Activated T-cell treated with anti-CD3 and anti-CD28 coated beads, Interleukin-2, amount 50 U/mL, for 4 hours (primary cell): ENCODE measurements around the gene C2CD4C. TPM values are rescaled to one million over a fixed set of nuclear protein-coding genes. Genes with fewer than 3 reads are reported as not detected.
"Not testable (repeated sequence)": the region's sequence is repeated elsewhere in the genome, so short reads cannot be mapped to it uniquely, and the experiment has no call there.

Source experiments
- ATAC-seq, 2 donors: fragments of 200-7000 bp; cut with Tn5 transposase; one replicate each; pipeline ENCODE4 v1.10.0; 2021
- DNase-seq: peaks from one replicate; pipeline ENCODE4 v3.0.0-alpha.2; 2020
- H3K27me3 Mint-ChIP-seq: one replicate; pipeline ENCODE4 v1.8.0; 2021; ENCODE audit warnings: low read depth, mixed read lengths
- H3K36me3 Mint-ChIP-seq: one replicate; pipeline ENCODE4 v1.8.0; 2022; ENCODE audit warnings: mixed read lengths; ENCODE audit not compliant: insufficient read depth
- H3K4me1 Mint-ChIP-seq: one replicate; pipeline ENCODE4 v1.8.0; 2021; ENCODE audit warnings: low read depth, mixed read lengths
- H3K4me3 Mint-ChIP-seq: one replicate; pipeline ENCODE4 v1.8.0; 2021; ENCODE audit warnings: mild to moderate bottlenecking, moderate library complexity, mixed read lengths
- H3K9me3 Mint-ChIP-seq: one replicate; pipeline ENCODE4 v1.8.0; 2021; ENCODE audit warnings: mixed read lengths
- total RNA-seq, 3 donors: library from RNA; stranded (reverse); gene quantifications; one replicate each; pipeline ENCODE4 v1.2.1, GENCODE V29; 2021

The C2CD4C gene
- total RNA-seq, 3 donors from 2014 or later = 0.11 to 0.14 TPM; not detected in 1

DNA sequence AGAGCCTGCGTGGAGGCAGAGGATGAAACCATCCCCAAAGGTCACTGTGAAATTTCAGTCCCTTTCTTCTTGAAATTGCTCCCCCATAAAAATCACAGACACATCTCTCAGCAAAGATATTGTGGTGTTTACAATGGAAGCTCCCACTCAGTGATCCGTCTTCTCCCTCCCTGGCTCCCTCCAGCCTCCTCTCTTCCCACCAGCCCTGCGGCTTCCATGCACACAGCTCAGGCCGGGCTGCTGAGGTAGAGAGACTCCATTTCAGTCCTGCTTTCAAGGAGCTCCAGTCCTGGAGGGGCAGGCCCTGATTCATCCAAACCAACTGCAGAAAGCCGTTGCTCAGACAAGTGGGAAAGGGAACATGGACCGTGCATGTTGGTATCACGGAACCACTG is 40.3 kb downstream of the C2CD4C start:
- no peak for DNase-seq
- Mint-ChIP-seq H3K27me3 (peaks cover 51% of the 10 kb centered on the region), H3K4me1 (no peaks in the 10 kb centered on the region), H3K4me3 (no peak overlapping the region), H3K36me3 (no peaks in the 10 kb centered on the region), H3K9me3 (no peaks in the 10 kb centered on the region)
- ATAC-seq = no peak

DNA sequence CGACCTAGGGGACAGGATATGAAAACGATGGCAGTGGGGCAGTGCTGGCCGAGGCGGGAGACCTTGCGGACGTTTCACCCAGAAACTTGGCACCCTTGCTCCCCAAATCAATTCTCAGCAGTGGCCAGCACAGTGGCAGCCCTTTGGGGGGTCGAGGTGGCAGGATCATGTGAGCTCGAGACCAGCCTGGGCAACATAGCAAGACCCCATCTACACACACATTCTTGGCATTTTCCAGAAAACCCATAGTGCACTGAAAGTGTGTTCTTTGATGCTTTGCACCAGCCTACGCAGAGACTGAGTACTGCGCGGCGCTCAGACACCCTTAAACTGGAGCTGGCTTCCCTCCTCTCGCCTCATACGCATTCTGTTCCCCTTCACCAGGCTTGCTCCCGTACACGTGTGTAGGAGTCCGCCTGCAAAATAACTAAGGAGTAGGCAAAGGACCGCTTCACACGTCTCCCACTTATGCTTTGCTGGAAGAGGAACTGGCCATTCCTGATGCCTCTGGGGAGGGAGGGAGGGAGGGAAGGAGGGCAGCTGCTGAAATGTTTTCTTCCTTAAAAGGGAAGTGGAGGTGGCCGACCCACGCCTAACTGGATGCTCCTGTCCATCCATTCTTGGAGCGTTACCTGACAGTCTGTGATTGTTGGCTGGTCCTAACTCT is 40.9 kb downstream of the C2CD4C start:
- Mint-ChIP-seq H3K9me3 (no peaks in the 10 kb centered on the region), H3K4me1 (no peaks in the 10 kb centered on the region), H3K4me3 (no peak overlapping the region), H3K36me3 (no peaks in the 10 kb centered on the region), H3K27me3 (peaks cover 50% of the 10 kb centered on the region)
- DNase-seq (no peak), ATAC-seq (no peak)

DNA sequence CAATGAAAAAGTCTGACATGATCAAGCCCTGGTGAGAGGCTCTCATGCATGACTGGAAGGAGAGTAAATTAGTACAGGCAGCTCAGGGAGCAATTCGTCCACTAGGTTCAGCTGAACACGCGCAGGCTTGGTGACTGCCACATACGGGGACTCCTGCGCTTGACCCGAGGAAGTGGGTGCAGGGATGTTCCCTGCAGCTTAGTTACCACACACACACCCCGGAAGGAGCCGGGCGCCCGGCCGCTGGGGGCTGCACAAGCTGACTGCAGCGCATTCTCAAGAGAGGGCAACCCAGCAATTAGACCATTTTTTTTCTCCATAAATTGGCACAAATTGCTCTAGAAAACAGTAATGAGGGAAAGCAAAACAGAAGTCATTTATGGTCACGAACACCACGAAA is 41.4 kb downstream of the C2CD4C start:
- DNase-seq = no peak
- no peaks in the 10 kb centered on the region for H3K36me3 Mint-ChIP-seq
- H3K4me3 Mint-ChIP-seq = no peak overlapping the region
- H3K4me1 Mint-ChIP-seq = no peaks in the 10 kb centered on the region
- H3K9me3 Mint-ChIP-seq = no peaks in the 10 kb centered on the region
- peaks cover 46% of the 10 kb centered on the region for H3K27me3 Mint-ChIP-seq
- ATAC-seq = no peak

DNA sequence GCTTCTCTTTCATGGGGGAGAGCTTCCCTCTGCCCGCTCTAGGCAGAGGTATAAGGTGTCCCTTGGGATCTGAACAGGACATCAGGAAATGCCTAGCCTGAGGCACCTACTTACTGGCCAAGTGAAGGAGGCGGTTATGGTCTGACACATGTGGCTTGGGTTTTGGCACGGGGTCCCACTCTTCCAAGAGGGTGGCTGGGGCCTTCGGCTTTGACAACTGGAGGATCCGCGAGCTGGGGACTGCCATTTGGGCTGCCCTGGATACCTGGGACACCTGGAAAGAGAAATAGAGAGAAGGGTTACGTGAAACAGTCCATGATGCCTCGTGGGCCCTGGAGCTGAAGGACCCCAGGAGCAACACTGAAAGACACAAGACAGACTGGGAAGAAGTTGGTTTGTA is 42.0 kb downstream of the C2CD4C start:
- H3K9me3 Mint-ChIP-seq = no peaks in the 10 kb centered on the region

DNA sequence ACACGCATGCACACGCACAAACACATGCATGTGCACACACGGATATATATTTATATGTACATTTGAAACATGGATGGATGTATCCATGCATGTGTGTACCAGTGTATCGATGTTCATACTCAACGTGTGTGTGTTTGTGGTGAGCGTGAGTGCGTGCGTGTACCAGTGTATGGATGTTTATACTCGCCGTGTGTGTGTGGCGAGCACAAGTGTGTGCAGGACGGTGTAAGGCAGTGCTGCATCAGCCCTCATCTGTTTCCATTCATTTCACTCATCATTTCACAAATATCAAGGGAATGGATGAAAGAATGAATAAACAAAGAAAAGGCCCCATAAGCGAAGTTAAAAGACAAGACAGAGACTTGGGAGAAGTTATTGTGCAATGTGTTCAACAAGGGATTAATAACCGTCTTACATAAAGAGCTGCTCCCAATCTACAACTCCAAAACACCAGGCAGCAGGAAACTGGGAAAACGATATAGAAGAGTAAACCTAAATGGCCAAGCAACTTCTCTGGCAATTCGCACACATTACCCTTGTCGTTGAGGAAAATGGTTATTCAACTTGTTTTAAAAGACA is 42.7 kb downstream of the C2CD4C start:
- no peaks in the 10 kb centered on the region for H3K4me1 Mint-ChIP-seq
- no peak for ATAC-seq
- H3K4me3 Mint-ChIP-seq = no peak overlapping the region

More for the DNA sequence above, 42.0 kb downstream of the C2CD4C start:
- H3K4me3 Mint-ChIP-seq = no peak overlapping the region
- no peak for DNase-seq
- H3K4me1 Mint-ChIP-seq = no peaks in the 10 kb centered on the region
- peaks cover 40% of the 10 kb centered on the region for H3K27me3 Mint-ChIP-seq
- no peaks in the 10 kb centered on the region for H3K36me3 Mint-ChIP-seq
- ATAC-seq = no peak

DNA sequence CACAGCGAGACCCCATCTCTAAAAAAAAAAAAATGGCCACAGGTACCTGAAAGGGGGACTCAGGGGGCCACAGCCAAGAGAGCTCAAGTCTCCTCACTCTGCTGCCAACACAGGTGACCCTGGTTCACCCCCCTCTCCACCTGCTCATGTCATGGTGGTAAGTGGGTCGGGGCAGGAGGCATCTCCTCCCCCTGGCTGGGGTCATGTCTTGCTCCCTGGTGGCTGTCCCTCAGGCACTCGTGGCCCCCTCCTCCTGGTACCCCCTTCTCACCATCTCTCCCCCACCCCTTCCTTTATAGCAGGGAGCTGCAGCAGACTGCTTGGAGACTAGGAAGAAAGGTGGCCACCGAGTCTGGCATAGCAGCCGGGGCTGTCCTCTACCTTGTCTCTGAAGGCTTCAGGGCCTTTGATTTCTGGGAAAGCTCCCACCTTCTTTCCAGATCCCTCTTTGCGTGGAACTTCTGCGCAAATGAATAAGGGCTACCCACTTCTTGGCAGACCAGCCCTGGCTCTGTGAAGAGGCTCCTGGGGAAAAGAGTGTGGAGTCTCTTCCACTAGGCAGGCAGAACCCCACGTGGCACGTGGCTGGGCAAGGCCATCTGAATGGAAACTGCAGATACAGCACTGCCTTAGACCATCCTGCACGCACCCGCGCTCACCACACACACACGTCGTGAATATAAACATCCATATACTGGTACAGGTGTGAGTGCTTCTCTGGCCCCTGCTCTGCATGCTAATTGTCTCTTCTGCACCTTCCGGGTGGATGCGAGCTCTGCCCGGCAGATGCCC is 44.3 kb downstream of the C2CD4C start:
- Mint-ChIP-seq H3K36me3 (no peaks in the 10 kb centered on the region), H3K4me3 (no peak overlapping the region), H3K9me3 (no peaks in the 10 kb centered on the region), H3K27me3 (peaks cover 26% of the 10 kb centered on the region), H3K4me1 (no peaks in the 10 kb centered on the region)
- DNase-seq (no peak), ATAC-seq (no peak)

More for the DNA sequence above, 42.7 kb downstream of the C2CD4C start:
- Mint-ChIP-seq H3K9me3 (no peaks in the 10 kb centered on the region), H3K36me3 (no peaks in the 10 kb centered on the region), H3K27me3 (peaks cover 33% of the 10 kb centered on the region)
- no peak for DNase-seq

DNA sequence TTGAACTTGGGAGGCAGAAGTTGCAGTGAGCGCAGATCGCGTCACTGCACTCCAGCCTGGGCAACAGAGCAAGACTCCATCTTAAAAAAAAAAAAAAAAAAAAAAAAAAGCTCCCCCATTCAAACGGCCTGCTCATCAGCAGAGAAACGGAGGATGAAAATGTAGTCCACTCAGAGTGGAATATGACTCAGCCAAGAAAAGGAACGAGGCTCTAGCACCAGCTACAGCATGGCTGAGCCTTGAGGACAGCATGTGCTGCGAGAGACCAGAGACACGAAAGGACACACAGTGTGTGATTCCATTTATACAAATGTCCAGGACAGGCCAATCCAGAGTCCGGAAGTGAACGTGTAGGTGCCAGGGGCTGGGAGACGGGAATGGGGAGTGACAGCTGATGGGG is 46.3 kb downstream of the C2CD4C start:
- no peak for DNase-seq
- Mint-ChIP-seq H3K4me1 (no peaks in the 10 kb centered on the region), H3K4me3 (no peak overlapping the region), H3K27me3 (peaks cover 18% of the 10 kb centered on the region), H3K9me3 (no peaks in the 10 kb centered on the region), H3K36me3 (no peaks in the 10 kb centered on the region)
- no peak for ATAC-seq

DNA sequence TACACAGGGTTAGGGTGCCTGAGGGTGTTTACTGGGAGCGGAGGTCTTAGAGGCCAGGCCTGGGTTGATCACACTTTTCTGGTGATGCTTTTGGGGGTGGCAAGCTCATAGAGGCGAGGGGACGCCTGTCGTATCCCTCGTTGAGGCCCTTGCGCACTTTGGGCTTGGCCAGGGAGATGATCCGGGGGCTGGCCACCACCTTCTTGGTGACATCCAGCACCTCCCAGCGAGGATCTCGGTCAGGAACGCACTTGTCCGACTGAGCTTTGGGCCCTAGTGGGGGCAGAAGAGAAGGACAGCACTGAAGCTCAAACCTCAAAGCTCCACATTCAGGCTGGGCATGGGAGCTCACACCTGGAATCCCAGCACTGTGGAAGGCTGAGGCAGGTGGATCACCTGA is 46.8 kb downstream of the C2CD4C start:
- H3K27me3 Mint-ChIP-seq = peaks cover 15% of the 10 kb centered on the region
- H3K36me3 Mint-ChIP-seq = no peaks in the 10 kb centered on the region
- H3K4me1 Mint-ChIP-seq = no peaks in the 10 kb centered on the region
- ATAC-seq = no peak
- no peak for DNase-seq
- H3K9me3 Mint-ChIP-seq = no peaks in the 10 kb centered on the region
- H3K4me3 Mint-ChIP-seq = no peak overlapping the region

DNA sequence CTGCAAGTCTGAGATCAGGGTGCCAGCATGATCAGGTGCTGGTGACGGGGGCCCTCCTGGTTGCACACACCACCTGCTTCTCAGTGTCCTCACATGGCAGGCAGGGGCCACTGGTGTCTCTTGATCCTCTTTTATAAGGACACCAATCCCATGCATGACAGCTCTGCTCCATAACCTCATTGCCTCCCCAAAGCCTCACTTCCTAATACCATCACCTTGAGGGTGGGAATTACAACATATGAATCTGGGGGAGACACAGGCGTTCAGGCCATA is 49.4 kb downstream of the C2CD4C start:
- H3K36me3 Mint-ChIP-seq = no peaks in the 10 kb centered on the region
- ATAC-seq = no peak

DNA sequence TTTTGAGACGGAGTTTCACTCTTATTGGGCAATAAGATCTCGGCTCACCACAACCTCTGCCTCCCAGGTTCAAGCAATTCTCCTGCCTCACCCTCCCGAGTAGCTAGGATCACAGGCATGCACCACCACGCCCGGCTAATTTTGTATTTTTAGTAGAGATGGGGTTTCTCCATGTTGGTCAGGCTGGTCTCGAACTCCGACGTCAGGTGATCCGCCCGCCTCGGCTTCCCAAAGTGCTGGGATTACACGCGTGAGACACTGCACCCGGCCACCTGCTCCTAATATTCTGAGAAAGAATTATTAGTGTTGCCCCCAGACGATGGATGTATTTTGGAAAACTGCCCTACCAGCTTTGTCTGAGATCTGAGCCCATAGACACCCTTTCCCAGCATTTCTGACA is 53.4 kb downstream of the C2CD4C start:
- DNase-seq, ATAC-seq, H3K27me3 Mint-ChIP-seq, H3K36me3 Mint-ChIP-seq, H3K4me3 Mint-ChIP-seq, H3K4me1 Mint-ChIP-seq: not testable (repeated sequence)
- peaks cover 11% of the 10 kb centered on the region for H3K9me3 Mint-ChIP-seq

More for the DNA sequence above, 49.4 kb downstream of the C2CD4C start:
- Mint-ChIP-seq H3K27me3 (peaks cover 9% of the 10 kb centered on the region), H3K4me3 (no peak overlapping the region), H3K9me3 (no peaks in the 10 kb centered on the region), H3K4me1 (no peaks in the 10 kb centered on the region)
- no peak for DNase-seq

Other genes starting within 250 kb of the C2CD4C start
- under 1 TPM; 0.40 to 0.63 (median 0.61) TPM for gene PLPP2, start 117.7 kb downstream of the C2CD4C start, total RNA-seq
- 10 to 100 TPM; 25.7 to 30.2 (median 28.7) TPM for gene MIER2, start 64.4 kb downstream of the C2CD4C start, total RNA-seq
- under 1 TPM; 0.16 to 0.33 (median 0.26) TPM for gene SHC2, start 51.9 kb upstream of the C2CD4C start, total RNA-seq
- gene MADCAM1, start 87.3 kb upstream of the C2CD4C start, total RNA-seq = under 1 TPM; 0.18 to 0.26 (median 0.19) TPM
- 10 to 100 TPM; 21.9 to 22.8 (median 22.6) TPM for gene TPGS1, start 98.3 kb upstream of the C2CD4C start, total RNA-seq
- gene CDC34, start 122.6 kb upstream of the C2CD4C start, total RNA-seq = 10 to 100 TPM; 42.1 to 48.7 (median 45.7) TPM
- gene GZMM, start 134.9 kb upstream of the C2CD4C start, total RNA-seq = 10 to 100 TPM; 53.2 to 71.8 (median 65.8) TPM
- gene BSG, start 163.4 kb upstream of the C2CD4C start, total RNA-seq = 100 to 1,000 TPM; 241 to 277 (median 250) TPM
- gene HCN2, start 180.7 kb upstream of the C2CD4C start, total RNA-seq = under 1 TPM; 0.20 to 0.24 (median 0.22) TPM
- 100 to 1,000 TPM; 110 to 123 (median 119) TPM for gene POLRMT, start 224.4 kb upstream of the C2CD4C start, total RNA-seq
- gene FGF22, start 230.7 kb upstream of the C2CD4C start, total RNA-seq = not detected